ELF-1 (cell line): ENCODE data around the gene LYL1.

Experiments
- DNase-seq: peaks from one replicate; pipeline ENCODE4 v3.0.0-alpha.2; 2016; ENCODE audit warnings: low read depth, low spot score

The LYL1 gene

GRCh38 chr19:13104848-13105711, 2.4 kb upstream of the LYL1 start:
- no peak for DNase-seq

DNA sequence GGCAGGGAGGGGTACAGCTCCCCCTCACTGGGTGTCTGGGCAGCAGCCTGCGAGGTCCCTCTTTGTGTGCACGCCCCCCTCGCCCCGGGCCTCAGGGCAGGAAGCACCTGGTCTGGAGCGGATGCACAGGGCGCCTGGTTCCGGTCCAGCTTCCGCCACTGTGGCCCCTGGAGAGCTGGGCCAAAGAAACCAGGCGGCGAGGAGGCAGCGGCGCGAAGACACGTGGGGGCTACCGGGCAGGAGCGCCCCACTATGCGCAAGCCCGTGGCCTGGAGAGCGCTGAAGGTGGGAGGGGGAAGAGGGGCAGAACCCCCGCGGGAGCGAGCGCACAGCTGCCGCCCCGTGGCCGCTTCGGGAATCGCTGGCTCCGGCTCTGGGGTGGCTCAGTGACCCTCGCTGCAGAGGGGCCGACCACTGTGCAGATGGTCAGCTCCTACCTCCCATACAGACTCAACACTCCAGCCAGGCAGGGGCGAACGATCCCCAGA, 1.7 kb upstream of the LYL1 start:
- DNase-seq = no peak

DNA sequence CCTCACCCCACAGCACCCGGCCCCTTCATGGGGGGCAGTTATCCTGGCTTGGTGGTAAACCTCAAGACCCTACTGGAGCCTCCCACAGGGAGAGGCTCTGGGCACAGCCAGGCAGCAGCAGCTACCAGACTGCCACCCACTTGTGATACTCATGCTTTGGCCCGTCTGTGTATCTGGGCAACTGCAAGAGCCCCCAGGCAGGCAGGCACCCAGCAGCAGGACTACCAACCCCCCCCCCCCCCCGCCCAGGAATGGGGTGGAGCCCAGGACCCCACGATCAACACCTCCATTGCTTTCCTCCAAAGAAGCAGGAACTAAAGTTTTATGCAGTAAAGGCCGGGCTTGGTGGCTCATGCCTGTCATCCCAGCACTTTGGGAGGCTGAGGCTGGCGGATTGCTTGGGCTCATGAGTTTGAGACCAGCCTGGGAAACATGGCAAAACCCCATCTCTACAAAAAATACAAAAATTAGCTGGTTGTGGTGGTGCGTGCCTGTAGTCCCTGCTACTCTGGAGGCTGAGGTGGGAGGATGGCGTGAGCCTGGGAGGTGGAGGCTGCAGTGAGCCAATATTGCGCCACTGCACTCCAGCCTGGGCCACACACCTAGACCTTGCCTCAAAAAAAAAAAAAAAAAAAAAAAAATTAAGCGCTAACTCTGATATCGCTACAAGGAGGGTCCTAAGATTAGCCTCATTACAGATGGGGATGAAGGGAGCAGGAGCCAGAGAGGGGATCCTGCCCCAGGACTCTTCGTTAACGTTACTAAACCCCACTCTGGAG, 1.1 kb upstream of the LYL1 start:
- DNase-seq = no peak

DNA sequence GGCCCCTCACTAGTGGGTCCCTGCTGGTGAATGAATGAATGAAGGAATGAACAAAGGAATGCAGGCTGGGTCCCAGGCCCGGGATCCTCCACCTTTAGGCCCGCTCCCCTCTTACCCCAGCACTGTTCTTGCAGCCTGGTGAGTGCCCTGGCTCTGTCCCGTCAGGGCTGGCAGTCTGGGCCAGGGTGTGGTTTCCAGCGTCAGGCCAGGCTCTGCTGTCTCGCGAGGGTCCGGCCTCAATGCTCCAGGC, 317 bp downstream of the LYL1 start:
- no peak for DNase-seq

GRCh38 chr19:13101590-13102415, 855 bp downstream of the LYL1 start:
- no peak for DNase-seq

- no peak for DNase-seq
Measured at GRCh38 chr19:13100841-13101589, 1.6 kb downstream of the LYL1 start.

GRCh38 chr19:13100031-13100588, 2.5 kb downstream of the LYL1 start:
- DNase-seq = no peak

GRCh38 chr19:13099073-13099999, 3.3 kb downstream of the LYL1 start:
- peak; percentile 59 for DNase-seq

DNA sequence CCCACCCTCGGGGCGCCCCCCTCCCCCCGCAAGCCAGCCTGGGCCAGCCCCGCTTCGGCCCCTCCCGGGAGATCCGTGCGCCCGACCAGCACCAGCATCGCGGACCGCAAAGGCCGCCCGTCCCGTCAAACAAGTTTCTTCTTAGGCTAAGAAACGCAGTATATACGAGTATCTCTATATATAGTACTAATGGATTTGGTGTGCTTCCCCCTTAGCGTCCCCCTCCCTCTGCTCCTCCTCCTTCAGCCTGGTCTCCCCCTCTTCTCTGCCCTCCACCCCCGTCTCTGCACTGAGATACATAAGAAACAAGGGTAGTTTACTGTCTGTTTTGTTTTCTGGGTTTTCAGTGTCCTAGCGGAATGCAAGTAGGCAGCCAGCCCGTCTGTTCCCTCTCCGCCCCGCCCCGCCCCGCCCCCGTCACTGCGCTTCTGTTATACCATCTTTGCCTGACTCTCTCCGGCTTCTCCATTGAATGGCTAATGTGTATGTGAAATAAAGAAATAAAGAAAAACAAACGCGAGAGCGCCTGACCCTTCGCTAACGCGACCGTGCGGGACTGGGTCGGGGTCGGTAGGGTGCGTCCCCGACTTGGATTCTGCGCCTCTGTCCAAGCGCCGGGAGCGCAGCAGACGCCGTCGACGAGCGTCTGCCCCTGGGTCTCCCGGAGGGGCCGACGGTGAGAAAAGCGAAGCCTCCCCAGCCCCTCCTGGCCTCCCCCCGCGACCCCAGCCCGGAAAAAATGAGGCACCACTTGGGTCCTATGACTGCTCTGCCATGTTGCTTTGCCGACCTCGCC, 4.2 kb downstream of the LYL1 start:
- peak; percentile 53 for DNase-seq

DNA sequence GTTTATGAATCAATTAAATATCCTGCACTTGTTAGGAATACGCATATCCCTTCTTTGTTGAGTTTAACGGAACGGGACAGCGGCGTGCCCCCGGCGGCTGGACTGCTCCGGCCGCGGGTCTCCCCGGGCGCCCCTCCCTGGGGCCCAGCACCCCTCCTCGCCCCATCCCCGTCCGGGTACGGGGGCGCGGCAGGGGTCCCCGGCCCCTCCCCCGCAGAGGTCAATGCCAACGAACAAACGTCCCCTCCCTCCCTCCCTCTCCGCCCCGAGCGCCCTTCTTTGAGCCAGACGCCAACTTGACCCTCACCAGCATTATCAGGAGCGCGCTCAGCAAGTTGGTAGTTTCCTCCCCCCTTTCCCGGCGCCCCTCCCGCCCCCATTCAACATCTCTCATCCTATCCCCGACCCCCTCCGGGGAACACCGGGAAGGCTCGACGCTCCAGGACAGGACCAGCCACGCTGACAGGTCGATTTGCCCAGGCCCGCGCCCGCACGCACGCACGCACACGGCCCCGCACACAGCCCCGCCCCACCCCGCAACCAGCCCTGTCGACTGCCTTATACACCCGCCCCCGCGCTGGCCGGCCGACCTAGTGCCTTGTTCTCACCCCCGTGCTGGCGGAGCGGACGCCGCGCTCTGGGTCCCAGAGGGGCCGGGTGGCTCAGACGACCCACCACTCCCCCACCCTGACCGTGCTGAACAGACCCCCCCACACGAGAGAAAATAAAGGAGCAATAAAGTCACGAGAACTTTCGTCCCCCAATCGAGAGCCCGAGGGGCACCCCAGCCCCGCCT, 5.0 kb downstream of the LYL1 start:
- no peak for DNase-seq

GRCh38 chr19:13097033-13097462, 5.6 kb downstream of the LYL1 start:
- DNase-seq = no peak

DNA sequence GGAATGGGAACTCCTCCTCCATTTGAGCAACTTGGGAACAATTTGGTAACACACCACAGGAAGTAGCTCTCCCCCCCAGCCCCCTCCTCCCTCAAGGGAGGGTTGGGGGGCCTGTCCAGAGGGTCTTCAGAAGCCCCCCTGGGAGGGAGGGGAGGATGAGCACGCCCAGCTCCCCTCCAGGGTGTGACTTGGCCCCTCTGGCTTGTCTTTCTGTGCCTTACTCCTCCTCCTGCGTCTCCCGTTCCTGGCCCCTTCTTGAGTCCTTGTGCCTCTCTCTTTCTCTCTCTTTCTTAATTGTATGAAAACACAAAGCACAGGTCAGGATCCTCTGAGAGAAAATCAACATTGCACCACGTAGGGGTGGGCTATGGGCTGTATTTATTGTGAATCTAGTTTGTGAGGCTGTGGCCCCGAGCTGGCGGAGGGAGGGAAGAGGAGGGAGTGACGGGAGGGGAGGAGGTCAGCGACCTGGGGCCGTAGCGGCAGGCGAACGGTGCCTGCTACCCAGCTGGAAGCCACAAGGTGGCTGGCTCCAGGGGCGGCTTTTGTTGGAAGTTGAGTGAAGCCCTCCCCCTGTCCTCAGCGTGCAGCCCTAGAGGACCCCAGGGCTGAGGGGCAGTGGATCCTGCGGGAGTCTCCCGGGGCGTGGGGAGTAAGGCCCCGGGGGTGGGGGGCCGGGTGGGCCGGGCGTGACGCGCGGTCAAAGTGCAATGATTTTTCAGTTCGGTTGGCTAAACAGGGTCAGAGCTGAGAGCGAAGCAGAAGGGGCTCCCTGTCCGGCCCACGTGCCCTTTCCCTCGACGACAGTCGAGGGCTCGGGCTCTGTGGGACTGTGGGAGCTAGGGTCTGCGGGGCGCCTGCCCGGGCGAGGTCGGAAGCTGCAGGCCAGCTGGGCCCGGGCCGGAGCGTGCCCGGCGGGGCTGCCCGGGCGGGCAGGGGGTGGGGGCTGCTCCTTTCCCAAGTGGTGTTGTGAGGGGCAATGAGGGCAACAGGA, 6.4 kb downstream of the LYL1 start:
- peak; percentile 86 for DNase-seq

DNA sequence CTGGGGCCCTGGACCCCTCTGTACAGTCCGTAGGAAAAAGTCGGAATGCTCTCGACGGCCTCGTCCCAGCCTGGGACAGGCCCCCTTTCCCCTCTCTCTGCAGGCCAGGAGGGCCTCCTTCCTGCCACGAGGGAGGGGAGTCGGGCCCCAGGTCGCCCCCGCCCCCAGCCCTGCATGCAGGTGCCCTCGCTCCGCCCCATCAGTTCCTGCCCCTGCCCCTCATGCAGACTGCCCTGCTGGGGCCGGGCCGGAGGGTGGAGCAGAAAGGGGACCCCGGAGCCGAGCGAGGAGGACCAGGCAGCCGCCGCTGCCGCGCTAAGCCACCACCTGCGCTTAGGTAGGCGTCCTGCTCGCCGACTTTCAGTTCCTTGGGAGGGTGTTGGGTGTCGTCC, 7.3 kb downstream of the LYL1 start:
- DNase-seq = peak; percentile 54

GRCh38 chr19:13094771-13095392, 7.8 kb downstream of the LYL1 start:
- DNase-seq = peak; percentile 60

DNA sequence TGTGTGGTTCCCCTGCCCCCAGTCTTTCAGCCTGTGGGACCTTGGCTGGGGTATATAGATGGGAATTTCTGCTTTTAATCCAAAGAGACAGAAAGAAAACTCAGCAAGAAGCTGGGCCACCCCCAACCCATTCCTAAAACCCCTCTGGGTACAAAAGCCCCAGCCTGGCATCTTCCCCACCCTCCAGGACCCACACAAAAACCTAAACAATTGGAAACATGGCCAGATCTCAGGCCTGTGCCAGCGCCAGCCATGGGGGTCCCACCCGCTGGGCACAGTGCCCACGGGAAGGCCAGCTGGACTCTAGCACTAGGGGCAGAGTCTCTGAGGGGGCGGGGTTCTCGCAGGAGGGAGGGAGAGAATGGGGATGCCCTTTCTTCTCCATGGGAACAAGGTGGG, 8.6 kb downstream of the LYL1 start:
- DNase-seq = no peak

DNA sequence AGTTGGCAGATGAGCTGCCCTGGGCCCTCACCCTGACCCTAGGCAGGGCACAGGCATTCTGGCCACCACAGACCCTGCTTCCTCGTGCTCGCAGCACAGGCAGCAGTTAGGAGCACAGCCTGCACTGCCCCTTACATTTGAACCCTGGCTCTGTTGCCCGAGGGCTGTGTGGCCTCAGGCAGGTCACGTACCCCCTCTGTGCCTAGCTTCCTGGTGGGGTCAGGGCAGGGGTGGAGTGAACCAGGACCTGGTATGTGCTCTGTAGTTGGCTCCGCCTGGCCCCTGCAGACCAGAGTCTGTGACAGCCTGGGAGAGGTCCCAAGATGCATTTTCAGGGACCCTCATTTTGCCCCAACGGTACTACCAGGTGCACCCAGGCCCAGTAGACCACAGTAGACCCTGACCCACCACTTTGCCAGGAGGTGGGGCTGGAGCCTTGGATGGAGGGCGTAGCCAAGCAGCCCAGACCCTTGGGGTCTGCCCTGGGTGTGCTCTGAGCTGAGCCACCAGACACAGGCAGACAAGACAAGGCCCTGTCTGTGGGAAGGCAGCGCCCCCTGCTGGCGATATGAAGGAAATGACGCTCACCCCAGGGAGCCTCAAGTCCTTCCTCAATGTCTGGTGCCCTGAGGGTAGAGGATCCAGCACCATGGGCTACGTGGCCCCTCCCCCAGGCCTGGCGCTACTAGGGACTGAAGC, 9.1 kb downstream of the LYL1 start:
- DNase-seq = peak; percentile 95
